NCI-H2029 treated with DMSO at 0.1 percent for 48 hours (cell line): ENCODE measurements around the gene CCDC183.
"Not testable (repeated sequence)": the region's sequence is repeated elsewhere in the genome, so short reads cannot be mapped to it uniquely, and the experiment has no call there.

Experiments used
- DNase-seq: peaks from one replicate; lab custom pipeline; 2025; lab: John Stamatoyannopoulos, UW

The CCDC183 gene

DNA sequence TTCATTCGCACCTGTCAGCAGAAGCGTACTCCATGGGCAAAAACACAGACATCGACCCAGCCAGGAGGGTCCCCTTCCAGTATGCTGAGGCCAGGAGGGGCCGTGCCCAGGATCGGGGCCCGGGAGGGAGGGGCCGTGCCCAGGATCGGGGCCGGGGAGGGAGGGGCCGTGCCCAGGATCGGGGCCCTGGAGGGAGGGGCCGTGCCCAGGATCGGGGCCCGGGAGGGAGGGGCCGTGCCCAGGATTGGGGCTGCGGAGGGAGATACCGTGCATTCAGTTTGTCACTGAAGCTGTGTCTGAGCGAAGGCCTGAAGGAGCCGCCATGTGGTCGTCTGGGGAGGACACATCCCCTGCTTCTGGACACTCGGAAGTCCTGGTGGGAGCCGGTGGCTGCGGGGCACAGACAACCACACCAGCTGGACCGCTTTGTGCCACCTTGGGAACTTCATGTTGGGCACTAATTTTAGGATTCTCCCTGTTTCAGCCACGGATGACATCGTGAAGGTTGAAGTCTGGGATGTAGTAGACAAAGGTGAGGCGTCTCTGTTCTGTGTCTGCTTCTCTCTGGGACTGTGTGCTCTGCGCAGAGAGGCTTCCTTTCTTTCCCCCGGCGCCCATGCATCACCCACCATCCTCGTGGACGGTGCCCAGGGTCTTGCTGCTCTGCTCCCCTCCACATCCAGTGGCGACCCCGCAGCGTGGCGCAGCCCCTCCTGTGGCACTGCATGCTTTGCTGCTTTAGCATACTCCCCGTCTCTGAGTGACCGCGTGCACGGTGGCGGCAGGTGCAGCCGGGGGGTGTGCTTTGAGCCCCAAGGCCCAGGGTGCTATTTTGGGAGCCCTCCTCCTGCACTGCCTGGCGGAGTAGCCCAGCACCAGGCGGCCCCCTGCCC, 29.4 kb downstream of the CCDC183 start:
- no peak for DNase-seq

DNA sequence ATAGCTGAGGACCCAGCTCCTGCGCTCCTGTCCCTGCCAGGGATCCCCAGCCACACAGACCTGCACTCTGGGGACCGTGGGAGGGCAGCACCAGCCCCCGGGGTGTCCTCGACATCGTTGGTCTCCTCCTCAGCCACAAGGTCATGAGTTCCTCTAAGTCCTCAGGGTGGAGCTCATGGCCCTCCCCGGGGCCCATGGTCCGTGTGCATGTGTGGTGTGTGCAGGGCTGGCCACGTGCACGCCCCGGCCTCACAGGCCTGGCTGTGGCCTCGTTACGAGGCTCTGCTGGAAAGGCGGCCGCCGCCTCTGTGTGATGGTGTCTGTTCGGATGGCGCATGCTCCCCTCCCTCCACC, 30.0 kb downstream of the CCDC183 start:
- DNase-seq = no peak

DNA sequence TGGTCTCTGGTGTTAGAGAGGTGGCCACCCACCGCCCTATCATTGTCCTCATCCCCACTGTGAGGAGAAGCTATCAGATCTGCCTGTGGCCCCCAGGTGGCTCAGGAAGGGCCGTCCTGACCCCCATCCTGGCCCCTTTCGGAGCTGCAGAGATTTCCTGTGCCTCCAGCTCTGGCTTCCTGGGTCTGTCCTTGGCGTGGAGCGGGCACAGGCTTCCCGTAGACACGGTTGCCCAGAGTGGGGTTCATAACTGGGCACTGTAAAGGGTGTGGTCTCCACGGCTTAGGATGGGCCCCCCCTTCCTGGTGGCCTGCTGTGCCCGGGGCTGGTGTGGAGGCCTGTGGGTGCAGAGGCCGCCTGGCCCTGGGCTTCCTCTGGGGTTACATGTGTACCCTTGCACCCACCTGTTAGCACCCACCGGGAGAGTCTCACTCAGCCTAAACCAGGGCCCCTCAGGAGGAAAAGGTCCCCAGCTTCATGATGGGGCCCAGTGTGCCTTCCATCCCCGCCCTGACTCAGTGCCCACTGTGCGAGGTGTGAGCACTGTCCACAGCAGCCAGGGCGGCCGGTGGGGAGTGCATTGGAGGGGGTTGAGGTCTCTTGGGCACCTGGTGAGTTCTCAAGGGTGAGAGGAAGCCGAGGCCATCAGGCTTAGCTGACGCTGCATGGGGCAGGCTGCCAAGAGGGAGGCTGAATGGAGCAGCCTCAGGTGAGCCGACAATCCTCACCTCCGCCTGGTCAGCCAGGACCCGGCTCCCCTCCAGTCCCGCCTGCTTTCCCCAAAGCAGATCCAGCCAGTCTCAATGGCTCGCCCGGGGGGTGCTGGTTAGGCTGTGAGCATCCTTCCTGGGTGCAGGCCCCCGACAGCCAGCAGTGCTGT, 30.8 kb downstream of the CCDC183 start:
- DNase-seq = no peak

DNA sequence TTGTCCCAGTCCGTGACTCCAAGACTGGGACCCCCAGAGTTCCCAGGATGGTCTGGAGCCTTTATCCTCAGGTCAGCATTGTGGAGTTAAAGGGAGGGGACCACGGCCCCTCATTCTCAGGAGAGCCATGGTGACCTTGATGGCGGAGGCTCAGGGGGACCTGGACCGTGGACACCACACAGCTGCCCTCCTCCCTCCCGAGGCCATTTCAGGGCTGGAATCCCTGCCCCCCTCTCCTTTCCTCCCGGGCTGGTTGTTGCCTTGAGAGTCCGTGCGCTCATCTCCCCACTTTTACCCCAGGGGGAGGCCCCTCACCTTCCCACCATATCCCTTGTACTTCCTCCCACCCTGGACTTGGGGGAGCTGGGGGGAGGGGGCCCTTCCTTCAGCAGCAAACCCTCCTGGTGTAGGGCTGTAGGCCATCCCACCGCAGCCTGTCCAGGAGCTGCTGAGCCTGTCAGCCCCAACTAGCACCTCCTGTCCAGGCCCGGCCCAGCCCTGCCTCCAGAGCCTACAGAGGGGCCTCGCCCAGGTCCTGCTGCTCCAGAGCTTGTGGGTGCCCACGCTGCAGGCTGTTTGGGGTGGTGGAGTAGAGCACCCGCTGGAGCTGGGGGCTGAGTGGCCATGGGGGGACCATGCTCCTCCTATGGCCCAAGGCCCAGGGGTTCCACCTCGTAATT, 31.8 kb downstream of the CCDC183 start:
- DNase-seq = no peak

DNA sequence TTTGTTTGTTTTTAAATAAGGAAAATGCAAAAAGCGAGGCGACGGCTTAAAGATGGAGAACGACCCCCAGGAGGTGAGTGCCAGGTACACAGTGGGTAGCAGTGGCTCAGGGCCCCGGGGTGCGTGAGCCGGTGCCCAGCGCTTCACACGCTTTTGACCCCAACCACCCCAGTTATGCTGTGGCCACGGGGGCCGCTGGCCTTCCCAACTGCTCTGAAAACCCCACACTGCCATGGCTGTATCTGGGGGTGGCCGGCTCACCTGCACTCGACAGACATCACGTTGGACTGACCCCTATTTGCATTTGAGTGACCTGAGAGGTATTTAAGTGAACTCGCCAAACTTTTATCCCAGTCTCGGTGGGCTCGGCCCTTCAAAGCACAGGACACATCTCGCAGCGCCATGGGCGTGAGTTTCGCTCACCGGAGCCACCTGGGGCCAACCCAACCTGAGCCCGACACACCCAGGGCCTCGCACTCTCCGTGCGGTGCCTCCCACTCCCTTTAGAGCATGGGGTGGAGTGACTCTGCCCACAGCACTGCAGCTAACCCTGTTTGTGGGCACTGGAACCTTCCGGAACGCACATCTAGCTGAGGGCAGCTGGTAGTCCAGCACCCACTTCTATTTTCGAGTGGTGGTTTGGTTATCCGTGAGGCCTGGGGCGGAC, 32.5 kb downstream of the CCDC183 start:
- no peak for DNase-seq

DNA sequence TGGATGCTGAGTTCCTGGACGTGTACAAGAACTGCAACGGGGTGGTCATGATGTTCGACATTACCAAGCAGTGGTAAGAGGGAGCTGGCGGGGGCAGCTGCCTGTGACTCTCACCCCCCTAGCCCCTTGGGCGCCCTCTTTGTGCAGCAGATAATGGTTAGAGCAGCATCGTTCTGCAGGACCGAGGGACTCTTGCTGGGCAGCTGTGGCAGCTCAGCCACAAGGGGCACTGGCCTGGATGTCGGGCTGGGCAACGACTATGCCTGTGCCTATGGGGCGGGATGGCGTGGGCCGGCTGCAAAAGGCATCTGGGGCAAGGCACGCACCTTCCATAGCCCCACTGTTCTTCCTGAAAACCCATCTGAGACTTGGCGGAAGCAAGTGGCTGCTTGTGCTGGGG, 33.3 kb downstream of the CCDC183 start:
- no peak for DNase-seq

DNA sequence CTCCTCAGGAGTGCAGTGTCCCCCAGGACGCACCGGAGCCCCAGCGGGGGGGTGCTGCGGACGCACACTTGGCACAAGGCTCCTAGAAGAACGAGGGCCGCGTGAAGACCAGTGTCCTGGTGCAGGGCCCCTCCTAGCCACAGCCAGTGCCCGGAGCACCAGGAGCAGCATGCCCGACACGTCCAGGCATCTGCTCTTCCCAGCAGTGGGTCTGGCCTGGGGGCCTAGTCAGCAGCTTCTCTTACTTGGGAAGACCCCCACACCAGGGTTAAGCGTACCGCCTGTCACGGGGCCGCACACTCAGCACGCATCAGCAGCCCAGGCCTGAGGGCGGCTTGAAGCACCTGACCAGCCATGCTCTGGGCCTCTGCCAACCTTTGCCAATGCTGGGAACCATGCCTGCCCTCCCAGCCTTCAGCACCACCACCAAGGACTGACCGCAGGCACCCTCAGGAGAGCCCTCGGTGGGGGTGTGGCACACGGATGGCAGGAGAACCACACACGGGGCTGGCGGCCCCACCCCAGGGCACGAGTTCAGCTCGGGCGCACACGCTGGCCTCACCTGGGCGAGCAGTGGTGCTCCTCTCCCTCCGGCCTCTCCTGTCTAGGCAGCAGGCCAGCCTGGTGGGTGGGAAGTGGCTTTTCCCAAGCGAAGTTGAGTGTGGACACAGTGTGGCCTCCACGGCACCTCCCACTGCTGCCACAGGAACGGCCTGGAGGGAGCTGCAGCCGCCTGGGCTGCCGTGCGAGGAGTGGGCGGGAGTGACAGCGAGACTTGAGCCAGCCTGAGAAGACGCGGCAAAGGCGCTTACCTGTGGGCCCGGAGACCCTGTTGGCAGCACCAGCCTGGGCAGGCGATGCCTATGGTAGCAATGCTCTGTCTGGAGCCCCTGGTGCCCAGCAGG, 34.1 kb downstream of the CCDC183 start:
- DNase-seq = no peak

DNA sequence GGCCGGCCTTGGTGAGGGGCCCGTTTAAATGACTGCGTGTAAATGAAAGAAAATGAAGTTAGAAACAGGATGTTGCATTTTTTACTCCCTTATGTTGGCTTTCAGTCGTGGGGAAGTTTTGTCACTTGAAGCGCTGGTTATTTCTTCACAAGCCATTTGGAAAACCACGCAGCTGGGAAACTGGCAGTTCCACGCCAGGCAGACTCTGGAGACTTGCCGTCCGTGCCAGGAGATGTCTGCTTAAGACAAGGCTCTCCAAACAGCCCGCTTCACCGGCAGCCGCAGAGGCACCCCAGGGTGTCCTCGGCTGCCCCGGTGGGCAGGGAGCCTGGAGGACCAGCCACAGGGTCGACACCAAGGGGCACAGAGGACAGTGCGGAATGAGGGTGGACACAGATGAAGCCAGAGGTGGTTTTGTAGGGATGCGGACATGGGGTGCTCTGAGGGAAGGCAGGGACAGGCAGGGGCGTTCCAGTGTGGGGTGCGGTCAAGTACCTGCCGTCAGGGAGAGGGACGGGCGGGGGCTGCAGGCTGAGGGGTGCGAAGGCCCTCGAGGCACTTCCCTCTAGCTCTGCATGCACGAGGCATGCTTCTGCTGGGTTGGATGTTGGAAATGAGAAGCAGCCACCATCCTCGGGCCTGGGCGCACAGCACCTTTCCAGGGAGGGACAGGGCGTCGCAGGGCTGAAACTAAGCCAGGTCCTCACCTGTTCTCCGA, 35.0 kb downstream of the CCDC183 start:
- DNase-seq = no peak

DNA sequence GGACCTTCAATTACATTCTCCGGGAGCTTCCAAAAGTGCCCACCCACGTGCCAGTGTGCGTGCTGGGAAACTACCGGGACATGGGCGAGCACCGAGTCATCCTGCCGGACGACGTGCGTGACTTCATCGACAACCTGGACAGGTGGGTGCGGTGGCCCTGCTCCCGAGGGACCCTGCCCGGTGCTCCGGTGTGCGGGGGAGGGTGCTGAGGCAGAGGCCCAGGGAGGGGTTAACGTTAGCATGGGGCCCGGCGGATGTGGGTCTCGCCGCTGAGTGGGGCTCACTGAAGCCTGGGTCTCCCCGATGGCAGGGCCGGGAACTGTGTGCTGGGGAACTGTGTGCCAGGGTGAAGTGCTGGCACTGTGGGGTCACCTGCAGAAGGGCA, 35.6 kb downstream of the CCDC183 start:
- no peak for DNase-seq

- DNase-seq = no peak
These were observed 36.4 kb downstream of the CCDC183 start for GRCh38 chr9:136832581-136832980.

GRCh38 chr9:136833381-136834048, 37.4 kb downstream of the CCDC183 start:
- DNase-seq = not testable (repeated sequence)

DNA sequence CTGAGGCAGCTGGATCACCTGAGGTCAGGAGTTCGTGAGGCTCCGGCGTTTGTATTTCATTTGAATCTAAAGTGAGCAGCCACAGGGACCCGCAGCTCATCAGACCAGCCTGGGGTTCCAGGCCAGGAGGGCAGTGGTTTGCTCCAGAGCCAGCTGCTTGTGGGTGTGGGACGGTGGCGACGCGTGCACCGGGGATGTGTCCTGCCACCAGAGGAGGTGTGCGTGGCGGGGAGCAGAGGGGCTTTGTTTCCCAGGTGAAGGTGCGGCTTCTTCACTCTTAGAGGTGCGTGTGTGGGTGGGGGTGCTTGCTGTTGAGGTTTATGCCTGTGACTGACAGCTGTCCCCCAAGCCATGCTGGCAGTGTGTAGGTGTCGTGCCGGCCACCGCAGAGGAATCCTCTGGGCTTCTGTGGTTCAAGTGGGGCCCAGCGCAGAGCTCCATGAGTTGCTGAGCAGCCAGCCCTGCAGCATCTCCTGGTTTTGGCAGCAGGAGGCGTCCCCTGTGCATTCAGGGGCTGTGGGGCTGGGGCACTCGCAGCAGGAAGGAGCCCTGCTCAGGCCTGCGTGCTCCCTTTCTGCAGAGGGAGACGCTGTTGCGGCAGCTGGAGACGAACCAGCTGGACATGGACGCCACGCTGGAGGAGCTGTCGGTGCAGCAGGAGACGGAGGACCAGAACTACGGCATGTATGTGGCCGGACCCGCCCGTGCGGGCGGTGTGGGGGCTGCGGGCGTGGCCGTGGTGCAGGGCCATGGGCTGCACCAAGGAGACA, 39.2 kb downstream of the CCDC183 start:
- DNase-seq = no peak

DNA sequence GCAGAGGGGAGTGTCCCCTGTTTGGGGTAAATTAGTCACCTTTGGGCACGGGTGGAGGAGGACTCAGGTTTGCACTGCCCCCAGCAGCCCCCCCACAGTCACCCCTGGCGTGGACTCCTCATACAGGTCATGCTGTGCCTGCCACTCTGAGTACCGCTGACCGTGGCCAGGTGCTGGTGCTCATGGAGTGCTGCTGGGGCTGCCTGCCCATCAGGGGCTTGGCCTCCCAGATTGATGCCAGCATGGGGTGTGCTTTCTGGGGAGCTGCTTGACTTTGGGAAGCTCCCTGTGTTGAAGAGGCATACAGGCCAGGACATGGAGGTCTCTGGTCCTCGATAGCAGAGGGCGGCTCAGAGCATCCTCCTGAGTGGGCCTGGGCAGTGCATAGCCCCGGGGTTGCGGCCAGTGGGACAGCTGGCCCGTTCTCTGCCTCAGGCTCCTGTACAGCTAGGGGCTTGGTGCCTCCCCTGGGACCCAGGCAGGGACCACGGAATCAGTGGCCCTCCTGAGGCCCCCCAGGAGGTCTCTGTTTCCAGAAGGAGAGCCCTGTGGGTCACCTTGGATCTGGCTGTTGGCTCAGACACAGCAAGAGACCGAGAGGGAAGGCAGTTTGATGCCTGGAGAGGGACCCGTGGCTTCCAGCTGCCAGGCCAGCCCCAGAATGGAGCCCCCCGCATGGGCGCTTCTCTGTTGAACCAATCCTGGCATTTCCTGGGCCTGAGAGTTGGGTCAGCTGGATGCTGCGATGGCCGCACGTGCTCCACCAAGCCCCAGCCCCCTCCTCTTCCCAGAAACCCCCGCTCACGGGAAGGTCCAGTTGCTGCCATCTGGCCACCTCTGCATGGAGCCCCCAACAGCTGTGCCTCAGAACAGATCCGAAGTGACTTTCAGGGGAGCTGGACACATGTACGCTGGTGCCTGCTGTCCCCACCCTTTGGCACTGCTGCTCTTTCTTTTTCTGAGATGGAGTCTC, 40.1 kb downstream of the CCDC183 start:
- DNase-seq = no peak

DNA sequence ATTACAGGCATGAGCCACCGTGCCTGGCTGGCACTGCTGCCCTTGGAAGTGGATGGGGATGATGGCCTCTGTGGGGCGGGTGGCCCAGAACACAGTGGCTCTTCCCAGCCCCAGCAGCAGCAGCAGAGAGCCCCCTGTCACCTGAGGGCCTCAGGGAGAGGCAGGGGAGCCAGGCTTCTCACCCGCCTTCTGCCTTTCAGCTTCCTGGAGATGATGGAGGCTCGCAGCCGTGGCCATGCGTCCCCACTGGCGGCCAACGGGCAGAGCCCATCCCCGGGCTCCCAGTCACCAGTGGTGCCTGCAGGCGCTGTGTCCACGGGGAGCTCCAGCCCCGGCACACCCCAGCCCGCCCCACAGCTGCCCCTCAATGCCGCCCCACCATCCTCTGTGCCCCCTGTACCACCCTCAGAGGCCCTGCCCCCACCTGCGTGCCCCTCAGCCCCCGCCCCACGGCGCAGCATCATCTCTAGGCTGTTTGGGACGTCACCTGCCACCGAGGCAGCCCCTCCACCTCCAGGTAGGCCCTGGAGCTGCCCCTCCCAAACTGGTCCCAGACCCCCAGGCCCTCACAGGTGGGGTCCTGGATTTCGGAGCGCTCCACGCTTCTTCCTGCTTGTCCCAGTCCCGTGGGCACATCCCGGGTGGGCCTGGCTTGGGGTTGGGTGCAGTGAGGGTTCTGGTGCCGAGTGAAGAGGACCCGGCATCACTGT, 41.2 kb downstream of the CCDC183 start:
- no peak for DNase-seq

GRCh38 chr9:136837856-136838277, 41.7 kb downstream of the CCDC183 start:
- DNase-seq = not testable (repeated sequence)

DNA sequence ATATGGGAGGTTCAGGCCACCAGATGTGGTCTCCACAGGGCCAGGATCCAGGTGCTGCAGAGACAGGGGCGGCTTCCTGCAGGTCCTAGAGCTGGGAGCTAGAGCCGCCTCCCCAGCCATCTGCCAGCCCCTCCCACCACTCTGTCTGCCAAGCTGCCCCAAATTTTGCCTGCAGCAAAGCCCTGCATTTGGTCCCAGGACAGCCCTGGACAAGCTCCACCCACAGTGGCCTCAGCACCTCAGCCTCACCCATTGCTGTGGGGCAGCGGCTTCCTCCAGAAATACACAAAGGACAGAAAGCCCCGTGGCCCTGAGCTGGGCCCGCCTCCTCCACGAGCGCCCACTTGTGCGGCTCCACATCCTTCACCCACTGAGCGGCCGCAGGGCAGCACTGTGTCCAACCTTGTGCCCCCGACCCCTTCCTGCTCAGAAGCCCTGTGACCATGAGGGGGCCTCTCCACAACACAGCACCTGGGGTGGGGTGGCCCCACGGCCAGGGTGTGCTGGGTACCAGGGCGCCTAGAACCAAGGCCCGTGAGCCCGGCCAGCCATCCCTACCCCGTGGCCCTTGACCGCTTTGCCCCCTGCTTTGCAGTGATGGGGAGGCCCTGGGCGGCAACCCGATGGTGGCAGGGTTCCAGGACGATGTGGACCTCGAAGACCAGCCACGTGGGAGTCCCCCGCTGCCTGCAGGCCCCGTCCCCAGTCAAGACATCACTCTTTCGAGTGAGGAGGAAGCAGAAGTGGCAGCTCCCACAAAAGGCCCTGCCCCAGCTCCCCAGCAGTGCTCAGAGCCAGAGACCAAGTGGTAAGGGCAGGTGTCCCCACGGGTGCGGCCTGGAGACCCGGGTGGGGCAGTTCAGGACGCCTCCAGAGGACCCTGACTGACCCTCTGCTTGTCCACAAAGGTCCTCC, 42.4 kb downstream of the CCDC183 start:
- DNase-seq = no peak
